Bronchial epithelial cell (primary cell): Measurements from ENCODE around the gene LIX1. TPM values are rescaled to one million over a fixed set of nuclear protein-coding genes. Genes with fewer than 3 reads are reported as not detected.

Source experiments
- DNase-seq: peaks from one replicate; pipeline ENCODE4 v3.0.0-alpha.2; 2010; ENCODE audit warnings: low read depth
- FAIRE-seq: peaks from 2 replicates; lab custom pipeline; 2011; peaks lifted over from hg19 to GRCh38; lab: Jason Lieb, UNC
- H3K27me3 ChIP-seq: 2 replicates; pipeline ENCODE4 v1.5.1; 2011; ENCODE audit warnings: low read length; ENCODE audit not compliant: control insufficient read depth, insufficient read depth
- H3K36me3 ChIP-seq: 2 replicates; pipeline ENCODE4 v1.5.1; 2011; ENCODE audit warnings: low read length; ENCODE audit not compliant: control insufficient read depth, insufficient read depth
- H3K4me3 ChIP-seq: 2 replicates; pipeline ENCODE4 v1.5.1; 2011; ENCODE audit warnings: mild to moderate bottlenecking, low read depth, low read length, control low read depth
- total RNA-seq: library from RNA; depleted of rRNA; stranded (reverse); fragments of >200 nt; gene quantifications from 2 replicates; pipeline ENCODE4 v1.2.1, GENCODE V29; 2014
- TF ChIP-seq, protein P1 (sequence below): IDR thresholded peaks from 2 replicates; pipeline ENCODE4 v1.5.1; 2011; ENCODE audit warnings: mild to moderate bottlenecking, moderate library complexity, low read length, control low read depth, inconsistent platforms; ENCODE audit not compliant: insufficient read depth, severe bottlenecking

Gene LIX1
- total RNA-seq, 1 donor from 2014 or later, result not detected

DNA sequence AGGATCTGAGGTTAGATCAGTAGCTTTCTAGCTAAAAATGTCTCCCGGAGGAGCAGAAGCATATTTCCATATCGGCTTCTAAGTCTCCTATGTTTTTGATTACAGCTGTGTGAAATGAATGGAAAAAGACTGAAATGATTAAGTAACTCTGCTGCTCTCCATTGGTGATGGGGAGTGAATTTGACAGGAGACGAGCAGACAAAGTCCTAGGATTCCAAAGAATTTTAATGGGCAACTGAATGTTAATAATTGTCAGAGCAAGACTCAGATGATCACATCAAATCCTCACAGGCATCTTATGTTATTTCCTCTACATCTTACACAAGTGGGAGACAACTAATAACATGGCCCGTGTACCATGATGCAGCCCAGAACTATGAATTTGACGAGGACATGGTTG, 66.8 kb downstream of the LIX1 start:
- no peak for FAIRE-seq
- no peak overlapping the region for H3K4me3 ChIP-seq
- TF ChIP-seq, protein P1, sequence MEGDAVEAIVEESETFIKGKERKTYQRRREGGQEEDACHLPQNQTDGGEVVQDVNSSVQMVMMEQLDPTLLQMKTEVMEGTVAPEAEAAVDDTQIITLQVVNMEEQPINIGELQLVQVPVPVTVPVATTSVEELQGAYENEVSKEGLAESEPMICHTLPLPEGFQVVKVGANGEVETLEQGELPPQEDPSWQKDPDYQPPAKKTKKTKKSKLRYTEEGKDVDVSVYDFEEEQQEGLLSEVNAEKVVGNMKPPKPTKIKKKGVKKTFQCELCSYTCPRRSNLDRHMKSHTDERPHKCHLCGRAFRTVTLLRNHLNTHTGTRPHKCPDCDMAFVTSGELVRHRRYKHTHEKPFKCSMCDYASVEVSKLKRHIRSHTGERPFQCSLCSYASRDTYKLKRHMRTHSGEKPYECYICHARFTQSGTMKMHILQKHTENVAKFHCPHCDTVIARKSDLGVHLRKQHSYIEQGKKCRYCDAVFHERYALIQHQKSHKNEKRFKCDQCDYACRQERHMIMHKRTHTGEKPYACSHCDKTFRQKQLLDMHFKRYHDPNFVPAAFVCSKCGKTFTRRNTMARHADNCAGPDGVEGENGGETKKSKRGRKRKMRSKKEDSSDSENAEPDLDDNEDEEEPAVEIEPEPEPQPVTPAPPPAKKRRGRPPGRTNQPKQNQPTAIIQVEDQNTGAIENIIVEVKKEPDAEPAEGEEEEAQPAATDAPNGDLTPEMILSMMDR, result no peak
- no peak for DNase-seq
- no peaks in the 10 kb centered on the region for H3K27me3 ChIP-seq
- no peaks in the 10 kb centered on the region for H3K36me3 ChIP-seq

DNA sequence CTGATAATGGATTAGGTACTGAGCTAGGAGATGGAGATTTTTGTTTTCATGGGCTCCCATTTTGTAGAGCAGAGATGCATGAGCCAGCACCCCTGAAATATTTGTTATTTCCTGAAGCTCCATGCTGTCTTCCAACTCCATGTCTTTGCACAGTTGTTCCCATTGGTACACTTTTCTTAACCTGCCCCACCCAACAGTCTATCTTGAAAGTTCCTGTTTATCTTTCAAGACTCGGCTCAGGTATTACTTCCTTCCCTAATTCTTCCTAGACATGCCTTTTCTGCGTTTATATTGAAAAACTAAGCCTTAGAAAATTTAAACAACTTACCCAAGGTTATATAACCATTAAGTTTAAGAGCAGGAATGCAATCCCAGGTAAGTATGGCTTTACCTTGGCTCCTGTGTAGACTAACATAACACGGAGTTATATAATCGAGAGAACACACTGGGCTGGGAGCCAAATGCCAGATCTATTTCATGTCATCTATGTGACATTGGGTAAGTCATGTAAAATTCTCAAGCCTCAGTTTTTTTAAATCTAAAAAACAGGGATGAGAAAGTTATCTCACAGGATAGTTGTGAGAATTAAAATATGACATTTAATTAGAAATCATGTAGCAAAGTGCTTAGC, 67.4 kb downstream of the LIX1 start:
- DNase-seq, result no peak
- TF ChIP-seq, protein P1, result no peak
- FAIRE-seq, result no peak
- Histone ChIP-seq H3K27me3 (no peaks in the 10 kb centered on the region), H3K4me3 (no peak overlapping the region), H3K36me3 (no peaks in the 10 kb centered on the region)

DNA sequence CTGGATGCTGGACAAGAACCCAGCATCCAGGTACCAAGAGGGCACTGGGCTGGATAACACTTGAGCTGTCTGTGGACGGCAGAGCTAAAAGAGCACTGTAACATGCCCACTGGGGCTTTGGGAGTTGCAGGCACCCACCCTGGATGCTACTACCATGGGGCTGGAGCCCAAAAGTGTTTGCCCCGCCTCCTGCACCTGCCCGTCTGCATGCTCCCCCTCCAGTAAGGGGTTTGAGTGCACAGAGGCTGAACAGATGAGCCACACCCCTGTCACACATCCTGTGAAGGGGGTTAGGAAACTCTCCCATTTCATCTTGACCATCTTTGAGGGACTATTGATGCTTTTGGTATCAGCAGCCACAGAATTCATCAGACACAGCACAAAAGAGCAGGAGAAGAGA, 69.0 kb downstream of the LIX1 start:
- DNase-seq, result no peak
- TF ChIP-seq, protein P1, result no peak
- no peak for FAIRE-seq
- Histone ChIP-seq H3K36me3 (no peaks in the 10 kb centered on the region), H3K4me3 (no peak overlapping the region), H3K27me3 (no peaks in the 10 kb centered on the region)

DNA sequence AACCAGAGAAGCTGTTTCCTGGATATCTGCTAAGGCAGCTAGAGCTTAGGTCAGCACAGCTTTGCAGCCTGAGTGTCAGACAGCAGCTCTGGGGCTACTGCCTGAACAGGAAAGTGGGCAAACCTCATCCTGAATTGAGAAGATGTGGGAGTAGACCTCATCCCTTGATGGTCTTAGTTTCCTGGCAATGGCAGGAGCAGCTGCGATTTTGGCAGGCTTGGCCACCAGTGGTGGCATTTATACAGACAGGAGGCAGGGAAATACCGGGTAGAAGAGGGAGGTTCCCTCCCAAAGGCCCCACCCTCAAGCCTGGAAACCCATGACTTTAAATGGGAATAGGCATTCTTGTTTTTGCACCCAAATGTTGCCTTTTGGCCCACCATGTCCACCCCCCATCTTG, 69.7 kb downstream of the LIX1 start:
- DNase-seq, result no peak
- H3K4me3 ChIP-seq, result no peak overlapping the region
- H3K36me3 ChIP-seq, result no peaks in the 10 kb centered on the region
- TF ChIP-seq, protein P1, result no peak
- H3K27me3 ChIP-seq, result no peaks in the 10 kb centered on the region
- no peak for FAIRE-seq

DNA sequence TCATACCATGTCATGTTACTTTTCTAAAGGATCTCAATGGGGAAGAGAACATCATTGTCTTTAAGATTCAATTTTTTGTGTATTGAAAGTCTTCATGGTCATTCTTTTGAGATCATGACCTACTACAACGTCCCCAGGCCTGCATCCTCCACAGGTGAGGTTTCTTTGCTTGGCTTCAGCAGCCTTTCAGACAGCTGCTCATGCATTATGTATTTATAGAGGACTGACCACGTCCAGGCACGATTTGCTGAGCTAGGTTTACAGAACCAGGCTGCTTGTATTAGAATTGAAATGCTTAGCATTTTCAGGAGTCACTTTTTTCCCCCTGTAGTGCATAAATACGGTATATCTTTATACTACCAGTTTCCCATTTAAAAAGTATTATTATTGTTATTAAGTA, 70.4 kb downstream of the LIX1 start:
- H3K27me3 ChIP-seq, result no peaks in the 10 kb centered on the region
- no peak for FAIRE-seq
- no peak overlapping the region for H3K4me3 ChIP-seq
- H3K36me3 ChIP-seq, result no peaks in the 10 kb centered on the region
- TF ChIP-seq, protein P1, result no peak
- no peak for DNase-seq

DNA sequence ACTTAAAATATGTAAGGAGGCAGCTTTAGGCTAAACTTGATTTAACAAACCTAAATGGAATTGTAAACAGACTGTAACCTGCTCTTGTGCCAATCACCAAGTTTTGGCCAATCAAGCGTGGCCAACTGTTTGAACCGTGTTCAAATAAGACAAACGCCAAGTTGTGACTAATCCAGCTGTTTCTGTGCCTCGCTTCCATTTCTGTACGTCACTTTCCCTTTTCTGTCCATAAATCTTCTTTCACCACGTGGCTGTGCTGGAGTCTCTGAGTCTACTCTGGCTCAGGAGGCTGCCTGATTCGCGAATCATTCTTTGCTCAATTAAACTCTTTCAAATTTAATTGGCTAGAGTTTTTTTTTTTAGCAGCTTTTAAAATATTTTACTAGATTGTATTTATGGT, 71.3 kb downstream of the LIX1 start:
- Histone ChIP-seq H3K27me3 (no peaks in the 10 kb centered on the region), H3K4me3 (no peak overlapping the region), H3K36me3 (no peaks in the 10 kb centered on the region)
- TF ChIP-seq, protein P1, result no peak
- DNase-seq (peak; percentile 38), FAIRE-seq (no peak)
